Activated CD8-positive, alpha-beta memory T cell treated with anti-CD3 and anti-CD28 coated beads for 4 hours (primary cell): ENCODE measurements around the gene TAF3.

Experiments
- DNase-seq, 2 donors: peaks; one replicate each; pipeline ENCODE4 v3.0.0-alpha.2; 2020; ENCODE audit warnings: low read depth in 2 of 2

TAF3 gene

DNA sequence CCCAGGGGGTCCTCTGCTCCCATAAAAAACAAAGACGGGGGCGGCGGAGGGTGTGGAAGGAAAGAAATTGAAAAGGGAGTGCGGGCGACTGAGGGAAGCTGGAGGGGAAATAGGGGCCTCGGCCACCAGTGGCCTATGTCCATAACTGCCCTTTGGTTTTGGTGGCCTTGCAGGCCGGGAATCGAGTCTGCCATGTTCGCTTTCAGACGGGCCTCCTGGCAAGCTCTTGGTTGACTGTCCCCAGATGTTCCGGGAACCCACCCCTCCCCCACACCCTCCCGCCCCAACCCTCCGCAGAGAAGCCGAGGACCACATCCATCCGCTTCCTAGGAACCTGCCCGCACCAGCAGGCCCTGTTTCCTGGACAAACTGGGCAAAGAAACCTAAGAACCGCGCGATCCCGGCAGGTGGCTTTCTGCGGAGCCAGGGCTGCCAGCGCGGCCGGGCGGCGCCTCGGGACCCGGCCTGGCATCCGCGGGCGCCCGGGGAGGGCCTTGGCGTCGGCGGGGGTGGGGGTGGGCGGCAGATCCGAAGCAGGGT, 216.2 kb downstream of the TAF3 start:
- no peak for DNase-seq

DNA sequence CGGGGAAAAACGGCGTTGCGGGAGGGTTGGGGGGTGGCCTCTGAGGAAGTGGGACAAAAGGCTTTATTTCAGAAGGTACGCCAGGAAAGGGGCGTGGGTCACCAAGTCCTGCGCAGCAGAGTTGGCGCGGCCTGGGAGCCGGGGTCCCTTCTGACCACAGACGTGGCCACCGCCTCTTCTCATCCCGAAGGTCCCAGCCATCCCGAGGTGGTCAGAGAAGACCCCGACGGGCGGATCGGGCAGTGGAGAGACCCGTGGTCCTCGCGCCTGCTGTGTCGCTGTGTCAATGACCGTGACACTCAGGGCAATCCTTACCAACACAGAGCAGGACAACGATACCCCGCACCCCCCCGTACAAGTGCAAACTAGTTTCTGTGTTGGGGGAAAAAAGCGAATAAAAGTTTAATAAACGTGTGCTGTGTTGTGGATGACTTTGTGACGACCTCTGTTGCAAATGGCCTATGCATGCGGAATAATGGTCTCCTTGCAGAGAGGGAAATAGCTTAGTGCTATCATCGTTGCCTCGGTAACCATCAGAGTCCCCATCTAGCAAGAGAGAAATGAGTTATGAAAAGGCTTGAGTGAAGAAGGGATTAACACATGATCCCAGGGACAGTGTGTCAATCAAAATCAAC, 216.8 kb downstream of the TAF3 start:
- DNase-seq, result no peak

DNA sequence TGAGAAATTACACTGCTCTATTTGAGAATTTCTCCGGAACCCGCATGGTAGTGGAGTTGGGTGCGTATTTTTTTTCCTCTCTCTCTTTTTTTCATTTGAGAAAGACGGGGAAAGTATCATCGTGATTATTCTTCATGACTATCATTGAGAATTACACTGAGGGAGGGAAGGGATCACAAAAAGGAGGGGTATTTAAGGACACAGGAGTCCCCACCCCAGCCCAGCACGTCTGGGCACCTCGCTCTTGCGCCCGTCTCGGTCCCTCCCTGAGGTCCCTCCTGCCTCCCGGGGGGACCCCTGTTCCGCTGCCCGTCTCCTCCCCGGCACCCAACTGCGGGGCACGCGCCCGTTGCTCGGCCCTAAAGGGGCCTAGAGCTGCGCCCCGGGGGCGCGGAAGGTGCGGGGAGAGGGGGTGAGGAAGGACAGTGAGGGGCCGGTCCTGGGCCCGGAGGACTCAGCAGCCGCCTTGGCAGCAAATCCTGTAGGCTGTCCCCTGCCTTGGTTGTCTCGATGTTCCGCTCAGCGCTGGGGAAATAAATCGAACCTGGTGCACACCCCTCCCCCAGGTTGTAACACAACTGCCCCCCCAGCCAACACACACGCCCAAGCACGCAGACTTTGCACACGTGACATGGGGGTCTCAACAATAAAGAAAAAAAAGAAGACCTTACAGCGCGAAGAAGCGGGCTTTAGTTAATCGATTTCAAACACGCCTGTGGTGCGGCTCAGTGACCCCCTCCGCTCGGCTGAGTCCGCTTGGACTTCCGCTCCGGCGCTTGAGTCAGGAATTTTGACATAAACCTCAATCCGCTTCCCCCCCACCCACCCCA, 217.6 kb downstream of the TAF3 start:
- DNase-seq, result no peak

DNA sequence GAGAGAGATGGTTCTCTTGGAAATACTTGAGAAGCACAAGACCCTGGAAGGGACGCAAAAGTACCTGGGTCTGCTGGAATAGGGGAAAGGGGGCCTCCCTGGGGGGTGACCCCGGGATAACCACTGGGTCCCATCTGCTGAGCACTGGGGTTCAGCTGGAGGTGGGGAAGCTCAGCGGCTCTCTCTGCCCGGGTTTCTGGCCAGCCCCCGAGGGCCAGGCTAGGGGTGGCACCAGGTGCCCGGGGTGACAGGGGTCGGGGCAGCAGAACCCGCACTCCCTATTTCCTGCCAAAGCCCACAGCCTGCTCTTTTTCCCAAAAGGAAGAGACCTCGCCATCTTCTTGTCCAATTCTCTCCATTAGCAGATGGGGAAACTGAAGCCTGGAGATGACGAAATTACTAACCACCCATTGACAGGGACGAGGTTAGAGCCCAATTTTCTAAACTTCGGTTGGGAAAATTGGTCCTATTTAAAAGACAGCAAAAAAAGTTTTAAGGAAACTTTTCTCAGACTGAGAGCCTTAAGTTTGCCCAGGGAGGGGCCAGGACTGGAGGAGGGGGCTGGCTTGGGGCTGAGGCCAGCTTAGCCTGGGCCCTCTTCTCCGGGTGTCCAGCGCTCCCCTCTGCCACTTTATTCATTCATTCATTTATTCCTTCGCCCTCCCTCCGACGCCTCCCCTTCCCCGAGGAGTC, 218.3 kb downstream of the TAF3 start:
- no peak for DNase-seq

DNA sequence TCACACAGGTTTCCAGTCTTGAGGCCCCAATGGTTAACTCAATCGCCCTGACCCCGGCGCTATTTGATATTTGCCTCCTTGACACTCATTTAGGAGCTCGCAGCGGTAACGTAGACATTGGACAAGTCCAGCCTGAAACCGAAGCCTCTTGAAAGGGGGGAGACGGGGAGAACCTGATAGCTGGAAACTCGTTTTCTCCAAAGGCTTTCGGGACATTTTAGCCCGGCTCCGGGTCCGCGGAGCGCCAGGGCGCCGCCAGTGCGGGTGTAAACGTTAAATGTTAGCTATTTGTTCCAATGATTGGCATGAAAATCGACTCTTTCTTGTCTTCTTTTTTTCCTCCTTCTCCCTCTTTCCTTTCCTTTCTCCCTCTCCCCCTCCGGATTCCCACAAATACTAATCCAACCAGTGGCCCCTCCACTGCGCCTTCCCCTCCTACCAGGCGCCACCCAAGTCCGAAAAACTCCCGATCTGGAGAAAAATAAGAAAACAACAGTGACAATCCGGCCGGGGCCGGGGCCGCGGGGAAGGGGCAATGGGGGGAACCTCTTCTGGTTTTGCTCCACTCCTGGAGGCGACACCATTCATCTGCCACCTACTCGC, 219.0 kb downstream of the TAF3 start:
- no peak for DNase-seq

DNA sequence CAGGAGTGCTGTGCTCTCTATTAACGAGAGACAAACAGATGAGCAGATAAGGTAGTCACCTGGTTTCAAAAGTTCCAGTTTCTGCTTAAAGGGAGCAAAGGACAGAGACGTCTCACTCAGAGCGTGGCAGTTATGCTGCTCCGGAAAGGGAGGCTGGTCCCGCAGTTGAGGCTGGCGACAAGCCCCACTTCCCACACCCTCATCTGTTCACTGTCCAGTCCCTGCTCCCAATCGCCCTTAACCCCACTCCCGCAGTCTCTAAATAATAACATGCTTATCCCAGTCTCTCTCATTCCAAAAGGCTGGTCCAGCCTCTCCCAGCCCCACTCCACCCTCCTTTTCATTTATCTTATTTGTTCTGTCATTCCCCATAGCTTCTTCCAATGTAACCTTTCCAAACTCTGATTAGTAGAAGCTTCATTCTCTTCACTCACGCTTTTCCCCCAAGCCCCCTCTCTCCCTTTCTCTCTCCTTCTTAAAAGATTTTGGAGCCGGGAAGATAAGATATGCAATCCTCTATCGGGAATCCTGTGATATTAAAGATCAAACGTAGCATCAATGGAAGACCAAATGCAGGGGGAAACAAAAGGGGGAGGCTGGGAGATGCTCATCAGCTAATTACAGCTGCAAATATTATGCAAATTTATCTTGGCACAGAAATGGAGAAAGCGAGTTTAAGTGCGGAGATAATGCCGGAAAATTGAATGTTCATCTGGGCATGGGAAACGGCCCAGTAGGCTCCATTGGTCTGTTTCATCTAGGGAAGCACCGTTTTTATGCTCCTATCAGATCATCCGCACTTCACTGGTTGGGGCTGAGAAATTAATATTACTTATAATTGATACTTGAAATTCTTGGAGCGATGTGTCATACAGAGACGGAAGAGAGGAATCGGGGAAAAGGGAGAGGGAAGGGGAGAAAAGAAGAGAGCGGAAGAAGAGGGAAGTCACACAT, 219.9 kb downstream of the TAF3 start:
- no peak for DNase-seq

DNA sequence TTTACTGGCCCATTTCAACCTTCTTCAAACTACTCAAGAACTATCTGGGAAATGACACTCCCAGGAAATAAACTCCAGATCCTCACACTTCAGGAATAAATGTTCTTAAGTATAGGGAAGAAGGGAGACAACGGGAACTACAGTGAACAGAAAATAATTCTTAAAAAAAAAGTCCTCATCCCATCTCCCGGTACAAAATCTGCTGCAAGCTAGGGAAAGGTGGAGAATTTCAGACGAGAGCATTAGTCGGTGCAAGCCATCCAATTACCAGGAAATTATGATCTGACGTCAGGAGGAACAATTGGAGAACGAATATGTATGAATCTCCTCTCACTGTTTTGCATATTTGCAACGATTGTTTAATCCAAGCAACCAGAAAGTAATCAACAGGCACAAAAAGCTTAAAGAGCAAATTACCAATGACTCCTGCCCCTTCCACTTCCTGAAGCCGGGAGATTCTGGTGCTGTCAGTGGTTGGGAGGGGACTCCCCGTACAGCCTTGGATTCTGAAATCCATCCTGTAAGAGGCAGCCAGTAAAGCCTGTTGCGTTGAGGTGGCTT, 221.1 kb downstream of the TAF3 start:
- no peak for DNase-seq

DNA sequence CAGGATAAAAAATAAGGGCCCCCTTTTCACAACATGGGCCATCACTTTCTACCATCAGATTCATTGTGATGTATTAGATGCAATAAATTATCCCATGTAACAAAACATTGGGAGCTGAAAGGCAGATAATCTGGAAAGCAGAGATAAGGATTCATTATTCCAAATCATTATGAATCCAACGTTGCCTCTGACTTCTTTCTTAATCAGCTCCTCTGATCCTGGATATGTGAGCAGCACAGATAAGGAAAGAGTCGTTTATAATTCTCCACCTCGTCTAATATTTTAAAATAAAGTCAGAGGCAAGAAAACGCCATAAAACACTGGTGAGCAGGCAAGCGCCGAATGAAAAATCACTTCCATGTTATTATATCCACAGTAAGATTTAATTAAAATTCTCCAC, 222.3 kb downstream of the TAF3 start:
- DNase-seq, result no peak

DNA sequence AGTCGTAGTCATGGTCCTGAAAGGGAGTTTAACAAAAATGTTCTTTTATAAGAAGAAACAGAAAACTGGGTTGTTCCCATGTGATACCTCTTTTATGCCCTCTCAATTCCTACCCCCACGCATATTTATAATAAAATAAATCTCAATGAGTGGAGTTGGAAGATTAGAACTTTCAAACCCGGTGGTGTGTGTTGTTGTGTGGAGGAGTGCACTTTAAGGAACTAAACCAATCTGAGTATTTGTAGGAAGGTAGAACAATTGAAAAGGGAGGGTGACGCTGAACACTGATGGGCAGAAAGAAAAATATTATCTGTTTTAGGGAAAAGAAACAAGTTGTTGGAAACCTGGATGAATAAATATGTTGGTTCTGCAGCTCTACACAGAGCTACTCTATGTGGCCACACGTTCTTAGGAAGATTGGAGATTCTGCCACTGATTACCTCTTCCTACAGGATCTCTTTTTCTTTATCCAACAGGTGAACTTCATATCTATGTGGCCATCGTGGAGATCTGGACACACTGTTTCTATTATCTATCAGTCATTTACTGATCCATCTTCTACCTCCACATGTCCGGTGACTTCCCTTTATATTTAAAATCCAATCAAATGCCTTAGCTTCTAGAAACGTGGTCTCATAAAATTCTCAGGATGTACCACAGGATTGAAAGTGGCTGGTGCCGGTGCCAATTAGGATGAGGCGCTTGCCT, 223.1 kb downstream of the TAF3 start:
- no peak for DNase-seq

DNA sequence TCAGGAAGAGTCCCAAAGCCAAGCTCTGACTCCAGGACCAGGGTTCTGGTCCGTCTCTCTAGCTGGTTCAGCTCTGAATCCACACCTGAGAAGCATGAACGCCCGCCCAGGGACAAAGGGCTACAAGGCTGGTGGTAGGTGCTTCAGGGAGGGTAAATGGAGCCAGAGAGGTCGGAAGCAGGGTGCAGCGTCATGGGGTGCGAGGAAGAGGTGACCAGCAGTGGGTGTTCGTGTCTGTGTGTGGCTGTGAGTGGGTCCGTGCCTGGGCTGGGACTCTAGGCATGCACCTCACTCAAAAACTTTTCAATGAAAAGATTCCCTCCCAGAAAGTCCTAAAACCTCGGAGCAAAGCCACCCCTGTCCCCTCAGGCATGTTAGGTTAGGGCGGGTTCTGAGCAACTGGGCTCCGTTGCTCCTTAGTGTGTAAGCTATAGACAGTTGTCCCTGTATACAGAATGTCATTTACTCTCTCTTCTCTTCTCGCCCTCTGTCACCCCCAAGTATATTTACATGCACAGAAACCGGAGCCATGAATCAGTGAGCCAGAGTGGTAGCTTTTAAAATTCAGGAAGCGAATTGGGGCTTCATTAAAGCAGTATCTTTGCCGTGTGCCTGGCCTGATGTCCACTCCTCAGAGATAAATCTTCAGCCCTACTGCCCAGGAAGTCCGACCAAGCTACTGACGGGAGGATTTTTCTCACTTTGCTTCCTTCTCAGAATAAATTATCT, 223.9 kb downstream of the TAF3 start:
- no peak for DNase-seq

DNA sequence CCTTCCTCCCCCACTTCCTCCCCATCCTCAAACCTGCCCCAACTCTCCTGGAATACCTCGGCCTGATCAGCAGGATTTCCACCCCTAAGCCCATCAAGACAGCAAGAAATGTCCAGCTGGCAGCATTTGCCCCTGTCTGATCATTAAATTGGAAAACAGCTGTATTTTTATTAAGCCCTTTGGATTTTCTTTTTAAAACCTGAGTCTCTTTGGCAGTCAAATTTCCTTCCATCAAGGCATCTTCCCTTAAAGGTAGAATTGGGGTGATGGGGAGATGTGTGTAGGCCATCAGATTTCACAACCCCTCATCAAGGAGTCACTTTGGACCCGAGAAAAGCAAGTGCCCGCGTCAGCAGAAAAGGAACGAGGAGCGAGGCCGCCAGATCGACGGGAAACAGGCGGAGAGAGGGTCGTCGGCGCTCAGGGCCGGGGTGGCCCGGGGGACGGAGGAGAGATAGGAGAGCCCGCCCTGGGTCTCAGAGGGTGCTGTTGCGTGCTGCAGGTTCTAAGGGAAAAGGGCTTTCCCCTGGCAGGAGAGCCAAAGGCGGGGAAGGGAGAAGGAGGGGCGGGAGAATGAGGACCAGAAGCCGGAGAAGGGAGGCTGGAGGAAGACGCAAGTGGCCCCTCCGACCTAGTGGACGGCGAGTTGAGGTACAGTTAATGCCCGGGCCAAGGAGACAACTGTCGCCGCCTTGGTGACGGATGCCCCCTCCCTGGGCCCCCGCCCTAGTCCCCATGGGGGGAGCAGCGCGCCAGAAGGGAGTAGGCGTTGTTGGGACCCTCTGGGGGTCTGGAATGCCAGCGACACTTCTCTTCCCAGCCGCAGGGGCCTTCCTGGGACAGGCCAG, 224.6 kb downstream of the TAF3 start:
- no peak for DNase-seq

DNA sequence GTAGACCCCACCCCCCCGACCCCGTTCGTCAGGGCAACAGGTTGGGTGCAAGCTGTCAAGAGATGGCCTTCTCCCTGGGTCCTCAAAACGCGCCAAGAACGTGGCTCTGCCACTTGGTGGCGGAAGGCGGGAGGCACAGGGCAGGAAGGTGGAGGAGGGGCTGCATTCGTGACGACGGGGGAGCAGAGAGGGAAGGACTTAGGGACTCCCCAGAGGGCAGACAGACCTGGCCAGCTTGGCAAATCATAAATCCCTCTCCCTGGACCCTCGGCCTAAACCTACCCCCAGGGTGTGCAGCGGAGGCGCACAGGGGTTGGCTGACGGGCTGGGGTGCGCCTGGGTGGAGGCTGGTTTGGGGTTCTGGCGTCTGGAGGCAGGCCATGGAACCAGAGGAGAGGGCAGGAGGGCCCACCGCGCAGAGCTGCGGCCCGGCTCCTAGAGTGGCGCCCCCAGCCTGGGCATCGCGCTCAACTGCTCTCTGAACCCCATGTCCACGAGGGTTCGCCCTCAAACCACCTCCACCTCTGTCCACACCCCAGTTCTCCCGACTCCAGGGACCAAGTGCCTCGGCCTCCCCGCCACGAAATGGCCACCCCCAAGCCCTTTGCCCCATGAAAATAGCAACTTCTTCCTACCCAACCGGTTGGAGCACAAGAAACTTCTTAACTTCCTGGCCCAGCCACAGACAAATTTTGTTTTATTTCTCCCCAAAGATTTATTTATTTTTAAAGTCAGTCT, 225.4 kb downstream of the TAF3 start:
- no peak for DNase-seq

DNA sequence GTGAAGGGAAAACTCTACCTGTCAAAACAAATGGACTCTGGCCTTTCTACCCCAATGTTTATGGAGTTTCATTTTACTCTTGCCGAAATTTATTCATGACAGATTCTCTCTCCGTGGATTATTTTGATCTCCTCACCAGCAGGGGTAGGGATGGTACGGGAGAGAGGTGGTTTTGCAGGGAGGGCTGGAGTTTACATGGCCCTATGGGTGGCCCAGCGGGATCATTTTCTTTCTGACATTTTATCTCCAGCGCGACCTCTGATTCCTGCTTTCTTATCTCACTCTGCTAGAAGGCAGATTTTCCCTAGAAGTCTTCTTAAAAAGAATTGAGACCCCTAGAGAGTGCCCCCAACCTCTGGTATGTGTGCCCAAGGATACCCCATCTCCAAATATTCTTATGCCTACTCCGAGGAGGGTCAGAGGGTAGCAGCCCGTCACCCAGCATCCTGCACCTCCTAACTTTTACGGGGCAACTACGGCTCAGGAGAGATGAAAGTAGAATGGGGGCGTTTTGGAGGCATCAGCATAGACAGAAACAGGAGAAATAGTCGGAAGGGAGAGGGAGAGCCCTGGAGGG, 226.1 kb downstream of the TAF3 start:
- DNase-seq, result no peak

DNA sequence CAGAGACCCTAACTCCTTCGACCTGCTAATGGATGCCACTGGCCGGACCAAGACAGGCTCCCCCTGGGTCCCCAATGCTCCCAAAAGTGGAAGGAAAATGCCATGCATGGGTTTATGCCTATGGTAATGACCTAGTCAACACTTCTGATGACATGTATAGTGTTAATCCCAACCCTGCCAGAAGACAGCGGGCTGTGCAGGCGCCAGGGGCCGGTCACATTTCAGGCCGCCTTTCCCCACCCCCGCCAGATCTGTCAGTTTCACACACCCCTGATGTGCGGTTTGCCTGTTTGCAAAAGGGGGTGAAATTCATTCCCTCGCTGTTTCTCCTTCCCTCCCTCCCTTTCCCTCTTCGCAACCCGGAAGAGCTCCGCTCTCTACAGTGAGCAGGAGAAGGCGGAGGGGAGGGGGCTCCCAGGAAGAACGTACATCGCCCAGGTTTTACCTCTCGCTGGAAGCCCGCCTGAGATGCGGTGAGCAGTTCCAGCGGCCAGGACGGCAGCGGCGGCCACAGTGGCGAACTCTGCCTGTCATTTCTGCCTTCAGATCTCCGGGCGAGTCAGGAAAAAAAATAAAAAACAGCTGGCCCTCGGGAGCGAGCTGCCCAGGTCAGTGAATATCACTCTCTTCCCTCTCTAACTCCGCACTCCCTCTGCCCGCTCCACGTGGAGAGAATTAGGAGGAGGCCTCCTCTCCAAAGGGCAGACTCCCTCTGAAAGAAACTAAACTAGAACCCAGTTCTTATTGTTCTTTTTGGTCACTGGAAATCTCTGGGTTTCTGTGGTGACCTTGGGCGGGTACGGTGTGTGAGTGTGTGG, 226.8 kb downstream of the TAF3 start:
- no peak for DNase-seq

DNA sequence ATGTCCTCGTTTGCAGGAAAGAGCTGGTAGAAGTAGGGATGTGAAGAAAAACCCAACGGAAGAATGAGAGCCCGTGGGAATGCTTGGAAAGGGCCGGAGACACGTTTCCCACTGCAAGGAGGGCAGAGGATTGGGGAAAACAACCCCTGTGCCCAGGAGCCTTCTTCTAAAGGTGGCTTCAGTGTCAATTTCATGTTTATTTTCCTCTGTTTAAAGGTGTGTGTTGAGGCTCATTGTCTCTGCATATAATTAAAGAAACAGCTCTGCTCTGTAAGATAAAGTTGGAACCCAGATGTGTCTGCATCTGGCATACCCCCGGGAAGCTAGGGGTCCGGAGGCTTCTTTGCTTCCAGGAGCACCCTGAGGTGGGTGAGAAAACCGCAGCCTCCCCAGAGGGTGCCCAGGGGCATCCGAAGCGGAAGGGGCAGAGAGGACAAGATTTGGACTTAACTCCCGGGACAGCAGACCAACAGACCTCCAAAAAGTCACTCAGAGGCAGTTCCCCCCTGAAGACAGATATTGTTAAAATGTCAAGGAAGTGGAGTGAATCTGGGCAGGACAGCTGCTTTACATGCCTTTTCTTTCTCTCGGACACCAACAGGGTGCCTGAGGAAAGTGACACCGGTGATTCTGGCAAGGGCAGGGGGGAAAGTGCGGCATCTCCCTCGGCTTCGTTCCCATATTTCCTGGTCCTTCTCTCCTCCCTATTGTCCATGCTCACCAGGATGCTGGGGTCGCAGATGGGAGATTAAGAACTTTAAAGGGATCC, 227.6 kb downstream of the TAF3 start:
- no peak for DNase-seq
